Breast epithelium (tissue), 4 donors: Measurements from ENCODE around the gene SMCO4. TPM values are rescaled to one million over a fixed set of nuclear protein-coding genes. Genes with fewer than 3 reads are reported as not detected.

Experiments used
- DNase-seq, 2 donors: peaks; one replicate each; pipeline ENCODE4 v3.0.0-alpha.2; 2019; ENCODE audit warnings: low spot score in 2 of 2
- H3K27ac ChIP-seq, 2 donors: fragments of 200-600 bp; sonication (generic) in 1 of 2; one replicate each; pipeline ENCODE4 v1.5.1; 2016 to 2019; ENCODE audit warnings: mild to moderate bottlenecking in 1 of 2
- H3K27me3 ChIP-seq, 2 donors: fragments of 200-600 bp; sonication (generic) in 1 of 2; one replicate each; pipeline versions ENCODE4 v1.5.1 to v1.6.0; 2017 to 2019; ENCODE audit warnings: control low read depth in 1 of 2, mild to moderate bottlenecking in 1 of 2
- H3K36me3 ChIP-seq: fragments of 200-600 bp; one replicate; pipeline ENCODE4 v1.5.1; 2019
- H3K4me1 ChIP-seq, 2 donors: fragments of 200-600 bp; sonication (generic); one replicate each; pipeline ENCODE4 v1.5.1; 2016 to 2019; ENCODE audit warnings: control low read depth in 1 of 2
- H3K4me3 ChIP-seq, 3 donors: fragments of 200-600 bp; sonication (generic); 1 replicate in 2 of 3; 2 replicates in 1 of 3; pipeline ENCODE4 v1.5.1; 2016 to 2019; ENCODE audit warnings: mild to moderate bottlenecking in 3 of 3, moderate library complexity in 2 of 3
- H3K9me3 ChIP-seq, 2 donors: fragments of 200-600 bp; sonication (generic) in 1 of 2; one replicate each; pipeline ENCODE4 v1.5.1; 2016 to 2019; ENCODE audit warnings: control low read depth in 1 of 2
- POLR2A ChIP-seq: fragments of 450-650 bp; IDR thresholded peaks from one replicate; pipeline ENCODE4 v1.6.1; 2016; ENCODE audit warnings: antibody characterized with exemption, mild to moderate bottlenecking, moderate library complexity
- POLR2AphosphoS5 ChIP-seq, 3 donors: sonication (generic); formaldehyde crosslinking; IDR thresholded peaks; one replicate each; pipeline ENCODE4 v1.6.1; 2017; ENCODE audit warnings: antibody characterized with exemption in 3 of 3
- intact Hi-C: fragments of 100-400 bp; cut with DNase I; formaldehyde crosslinking; loops from one replicate; pipeline ENCODE4 v1.15.1; 2023; ENCODE audit warnings: low total_unique reads
- total RNA-seq, 3 donors: library from RNA; depleted of rRNA; stranded (reverse); fragments of >200 nt; gene quantifications; one replicate each; pipeline ENCODE4 v1.1.0, GENCODE V29; 2016
- TF ChIP-seq, protein P1 (sequence below), 3 donors: fragments of 450-650 bp; IDR thresholded peaks; one replicate each; pipeline ENCODE4 v1.5.1; 2016 to 2017; ENCODE audit warnings: antibody characterized with exemption in 3 of 3, mild to moderate bottlenecking in 3 of 3, moderate library complexity in 3 of 3

SMCO4 gene
- total RNA-seq, 3 donors from 2014 or later: 13.4 to 64.4 (median 21.0) TPM

DNA sequence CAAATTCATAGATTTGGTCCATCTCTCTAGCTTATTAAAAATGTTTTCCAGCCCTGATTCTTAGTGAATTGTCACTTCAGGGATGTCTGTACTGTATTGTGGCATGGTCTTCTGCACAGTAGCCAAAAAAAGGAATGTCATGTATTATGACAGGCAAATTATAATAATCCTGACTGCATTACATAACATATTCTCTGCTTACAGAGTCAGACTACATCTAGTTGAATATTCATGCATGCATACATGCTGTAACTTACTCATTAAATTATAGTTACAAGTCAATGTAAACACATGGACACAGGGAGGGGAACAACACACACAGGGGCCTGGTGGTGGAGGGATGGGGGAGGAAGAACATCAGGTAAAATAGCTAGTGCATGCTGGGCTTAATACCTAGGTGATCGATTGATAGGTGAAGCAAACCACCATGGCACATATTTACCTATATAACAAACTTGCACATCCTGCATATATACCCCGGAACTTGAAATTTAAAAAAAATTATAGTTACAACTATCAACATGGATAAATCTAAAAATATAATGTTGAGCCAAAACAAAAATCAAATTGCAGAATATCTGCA, 31.5 kb upstream of the SMCO4 start:
- H3K4me1 ChIP-seq: no peaks in the 10 kb centered on the region
- H3K36me3 ChIP-seq: no peaks in the 10 kb centered on the region
- DNase-seq: no peak
- no peak overlapping the region for H3K4me3 ChIP-seq
- no peaks in the 10 kb centered on the region for H3K27me3 ChIP-seq
- H3K27ac ChIP-seq: no peak overlapping the region
- intact Hi-C loops: no loop called here
- no peak for TF ChIP-seq POLR2AphosphoS5 (IDR thresholded peaks at IDR 0.05)
- TF ChIP-seq, protein P1, sequence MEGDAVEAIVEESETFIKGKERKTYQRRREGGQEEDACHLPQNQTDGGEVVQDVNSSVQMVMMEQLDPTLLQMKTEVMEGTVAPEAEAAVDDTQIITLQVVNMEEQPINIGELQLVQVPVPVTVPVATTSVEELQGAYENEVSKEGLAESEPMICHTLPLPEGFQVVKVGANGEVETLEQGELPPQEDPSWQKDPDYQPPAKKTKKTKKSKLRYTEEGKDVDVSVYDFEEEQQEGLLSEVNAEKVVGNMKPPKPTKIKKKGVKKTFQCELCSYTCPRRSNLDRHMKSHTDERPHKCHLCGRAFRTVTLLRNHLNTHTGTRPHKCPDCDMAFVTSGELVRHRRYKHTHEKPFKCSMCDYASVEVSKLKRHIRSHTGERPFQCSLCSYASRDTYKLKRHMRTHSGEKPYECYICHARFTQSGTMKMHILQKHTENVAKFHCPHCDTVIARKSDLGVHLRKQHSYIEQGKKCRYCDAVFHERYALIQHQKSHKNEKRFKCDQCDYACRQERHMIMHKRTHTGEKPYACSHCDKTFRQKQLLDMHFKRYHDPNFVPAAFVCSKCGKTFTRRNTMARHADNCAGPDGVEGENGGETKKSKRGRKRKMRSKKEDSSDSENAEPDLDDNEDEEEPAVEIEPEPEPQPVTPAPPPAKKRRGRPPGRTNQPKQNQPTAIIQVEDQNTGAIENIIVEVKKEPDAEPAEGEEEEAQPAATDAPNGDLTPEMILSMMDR (IDR thresholded peaks at IDR 0.05): no peak
- TF ChIP-seq POLR2A: no peak
- H3K9me3 ChIP-seq: no peaks in the 10 kb centered on the region

DNA sequence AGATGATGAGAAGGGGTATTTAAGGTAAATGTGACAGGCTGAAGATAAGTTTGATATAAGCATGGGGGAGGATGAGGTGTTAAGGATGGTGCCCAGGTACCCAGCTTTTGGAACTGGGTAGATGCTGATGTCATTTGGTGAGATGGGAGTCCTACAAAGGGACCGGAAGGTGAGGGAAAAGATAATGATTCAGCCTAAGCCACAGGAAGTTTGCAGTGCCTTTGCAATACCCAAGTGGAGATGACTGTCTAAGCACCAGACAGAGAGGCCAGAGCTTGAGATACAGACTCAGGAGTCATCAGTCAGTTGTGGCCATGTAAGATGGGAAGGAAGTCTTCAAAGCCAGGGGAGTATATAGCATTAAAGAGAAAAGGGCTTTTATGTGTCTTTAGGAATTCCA, 30.0 kb upstream of the SMCO4 start:
- TF ChIP-seq, protein P1 (IDR thresholded peaks at IDR 0.05): no peak
- TF ChIP-seq POLR2A: no peak
- TF ChIP-seq POLR2AphosphoS5 (IDR thresholded peaks at IDR 0.05): no peak
- DNase-seq: no peak
- intact Hi-C loops: no loop called here
- no peaks in the 10 kb centered on the region for H3K27me3 ChIP-seq
- H3K4me1 ChIP-seq: no peaks in the 10 kb centered on the region
- H3K4me3 ChIP-seq: no peak overlapping the region
- H3K9me3 ChIP-seq: no peaks in the 10 kb centered on the region
- H3K36me3 ChIP-seq: no peaks in the 10 kb centered on the region
- H3K27ac ChIP-seq: no peak overlapping the region

DNA sequence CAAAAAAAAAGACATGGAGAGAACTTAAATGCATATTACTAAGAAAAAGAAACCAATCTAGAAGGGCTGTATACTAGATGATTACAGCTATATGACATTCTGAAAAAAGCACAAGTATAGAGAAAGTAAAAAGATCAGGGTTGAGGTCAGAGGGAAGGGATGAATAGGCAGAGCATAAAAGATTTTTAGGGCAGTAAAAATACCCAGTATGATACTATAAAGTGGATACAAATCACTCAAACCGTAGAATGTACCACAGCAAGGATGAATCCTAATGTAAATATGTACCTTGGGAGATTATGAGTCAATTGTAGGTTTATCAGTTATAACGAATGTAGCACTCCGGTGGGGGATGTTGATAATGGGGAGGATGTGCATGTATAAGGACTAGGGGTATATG, 29.4 kb upstream of the SMCO4 start:
- H3K9me3 ChIP-seq: no peaks in the 10 kb centered on the region
- no peaks in the 10 kb centered on the region for H3K36me3 ChIP-seq
- no peak overlapping the region for H3K4me3 ChIP-seq
- no peak for TF ChIP-seq POLR2A
- H3K27ac ChIP-seq: no peak overlapping the region
- no peaks in the 10 kb centered on the region for H3K27me3 ChIP-seq
- no peaks in the 10 kb centered on the region for H3K4me1 ChIP-seq
- no peak for DNase-seq
- intact Hi-C loops: no loop called here

DNA sequence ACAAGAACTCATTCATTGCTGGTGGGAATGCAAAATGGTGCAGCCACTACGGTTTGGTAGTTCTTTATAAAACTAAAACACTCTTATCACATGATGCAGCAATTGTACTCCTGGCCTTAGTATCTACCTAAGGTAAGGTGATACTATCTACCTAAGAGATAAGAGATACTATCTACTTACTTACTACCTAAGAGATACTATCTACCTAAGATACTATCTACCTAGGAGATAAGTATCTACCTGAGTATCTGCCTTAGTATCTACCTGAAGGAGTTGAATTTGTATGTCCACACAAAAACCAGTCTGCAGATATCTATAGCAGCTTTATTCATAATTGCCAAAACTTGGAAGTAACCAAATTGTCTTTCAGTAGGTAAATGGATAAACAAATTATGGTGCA, 29.0 kb upstream of the SMCO4 start:
- Histone ChIP-seq H3K9me3 (no peaks in the 10 kb centered on the region), H3K4me3 (no peak overlapping the region), H3K4me1 (no peaks in the 10 kb centered on the region), H3K36me3 (no peaks in the 10 kb centered on the region), H3K27me3 (no peaks in the 10 kb centered on the region), H3K27ac (no peak overlapping the region)
- TF ChIP-seq POLR2A (no peak), POLR2AphosphoS5 (IDR thresholded peaks at IDR 0.05) (no peak)
- TF ChIP-seq, protein P1 (IDR thresholded peaks at IDR 0.05): no peak
- DNase-seq: no peak
- intact Hi-C loops: no loop called here

DNA sequence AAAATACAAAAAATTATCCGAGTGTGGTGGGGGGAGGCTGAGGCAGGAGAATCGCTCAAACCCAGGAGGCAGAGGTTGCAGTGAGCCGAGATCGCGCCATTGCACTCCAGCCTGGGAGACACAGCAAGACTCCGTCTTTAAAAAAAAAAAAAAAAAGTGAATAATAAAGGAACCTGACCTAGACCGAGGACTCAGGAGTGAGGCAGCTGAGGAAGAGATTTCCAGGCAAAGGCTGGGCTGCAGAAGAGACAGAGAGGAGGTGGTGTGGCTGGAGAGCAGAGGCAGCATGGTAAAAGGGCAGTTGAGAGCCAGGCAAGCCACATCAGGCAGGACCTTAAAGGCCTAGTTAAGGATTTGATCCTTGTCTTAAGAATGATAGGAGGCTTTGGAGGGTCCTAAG, 28.4 kb upstream of the SMCO4 start:
- TF ChIP-seq POLR2AphosphoS5 (IDR thresholded peaks at IDR 0.05): no peak
- TF ChIP-seq, protein P1 (IDR thresholded peaks at IDR 0.05): no peak
- TF ChIP-seq POLR2A: no peak
- intact Hi-C loops: no loop called here
- Histone ChIP-seq H3K4me1 (no peaks in the 10 kb centered on the region), H3K27me3 (no peaks in the 10 kb centered on the region), H3K36me3 (no peaks in the 10 kb centered on the region), H3K9me3 (no peaks in the 10 kb centered on the region), H3K27ac (no peak overlapping the region), H3K4me3 (no peak overlapping the region)
- no peak for DNase-seq
